CD4-positive, alpha-beta T cell (primary cell): ENCODE results near the gene MGST3. TPM values are rescaled to one million over a fixed set of nuclear protein-coding genes. Genes with fewer than 3 reads are reported as not detected.

Experiments
- ATAC-seq: fragments of 200-7000 bp; cut with Tn5 transposase; one replicate; pipeline ENCODE4 v1.10.0; 2022; ENCODE audit warnings: mild to moderate bottlenecking; ENCODE audit not compliant: poor library complexity
- CTCF ChIA-PET: fragments of 350-600 bp; sonication (Branson Sonifier 250); formaldehyde crosslinking; loops from one replicate; lab custom pipeline; 2021; ENCODE audit warnings: antibody characterized with exemption, inconsistent platforms; lab: Charles Lee
- POLR2A ChIA-PET: fragments of 350-600 bp; sonication (Branson Sonifier 250); formaldehyde crosslinking; loops from one replicate; lab custom pipeline; 2021; ENCODE audit warnings: antibody characterized with exemption, inconsistent platforms; lab: Charles Lee
- DNase-seq, 14 experiments: peaks; one replicate each; pipeline ENCODE4 v3.0.0-alpha.2; 2013 to 2020; ENCODE audit warnings: mixed read lengths in 2 of 14
- H3K27ac ChIP-seq, 2 donors: one replicate each; pipeline versions ENCODE4 v1.5.1 to v1.7.0; 2013; ENCODE audit warnings: low read length in 2 of 2, low read depth in 1 of 2, mild to moderate bottlenecking in 1 of 2
- H3K27me3 ChIP-seq, 2 experiments: 1 replicate in 1 of 2; 2 replicates in 1 of 2; pipeline versions ENCODE4 v1.6.1 to v1.7.0; 2013; ENCODE audit warnings: low read length in 2 of 2, control low read depth in 1 of 2, mild to moderate bottlenecking in 1 of 2, moderate library complexity in 1 of 2; ENCODE audit not compliant: insufficient read depth in 2 of 2, control insufficient read depth in 1 of 2
- H3K36me3 ChIP-seq: one replicate; pipeline ENCODE4 v1.6.1; 2013; ENCODE audit warnings: low read length, control low read depth; ENCODE audit not compliant: insufficient read depth
- H3K4me1 ChIP-seq: one replicate; pipeline ENCODE4 v1.6.1; 2013; ENCODE audit warnings: low read length, control low read depth; ENCODE audit not compliant: insufficient read depth
- H3K4me3 ChIP-seq: one replicate; pipeline ENCODE4 v1.5.1; 2013; ENCODE audit warnings: mild to moderate bottlenecking, low read length, moderate library complexity
- H3K9me3 ChIP-seq, 2 experiments: 1 replicate in 1 of 2; 2 replicates in 1 of 2; pipeline versions ENCODE4 v1.6.1 to v1.7.0; 2013; ENCODE audit warnings: low read length in 2 of 2, mild to moderate bottlenecking in 2 of 2, control low read depth in 1 of 2, moderate library complexity in 1 of 2; ENCODE audit not compliant: control insufficient read depth in 1 of 2, insufficient read depth in 1 of 2
- H3K27ac Mint-ChIP-seq: one replicate; pipeline ENCODE4 v1.8.0; 2020; ENCODE audit warnings: mixed read lengths
- H3K27me3 Mint-ChIP-seq: one replicate; pipeline ENCODE4 v1.8.0; 2021; ENCODE audit warnings: mixed read lengths
- H3K36me3 Mint-ChIP-seq: one replicate; pipeline ENCODE4 v1.8.0; 2021; ENCODE audit warnings: low read depth, mixed read lengths
- H3K4me1 Mint-ChIP-seq: one replicate; pipeline ENCODE4 v1.8.0; 2021; ENCODE audit warnings: low read depth, mixed read lengths
- H3K4me3 Mint-ChIP-seq: one replicate; pipeline ENCODE4 v1.8.0; 2020; ENCODE audit warnings: mild to moderate bottlenecking, mixed read lengths
- H3K9me3 Mint-ChIP-seq: one replicate; pipeline ENCODE4 v1.8.0; 2020; ENCODE audit warnings: mixed read lengths
- intact Hi-C, 2 experiments: fragments of 100-400 bp; cut with DNase I in 1 of 2; cut with micrococcal nuclease in 1 of 2; formaldehyde crosslinking; loops; one replicate each; pipeline versions ENCODE4 v1.15.1 to v1.9.0; 2023 to 2025; cut with DNase I, micrococcal nuclease
- total RNA-seq, 174 experiments: library from RNA in 2 of 174; stranded (reverse) in 2 of 174; gene quantifications; one replicate each; pipeline ENCODE4 v1.2.3 and lab custom pipeline; 2021 to 2026
- TF ChIP-seq, protein P1 (sequence below): fragments of 200-600 bp; IDR thresholded peaks from one replicate; pipeline ENCODE4 v1.8.0; 2022; ENCODE audit warnings: antibody characterized with exemption, mild to moderate bottlenecking

MGST3 gene
- total RNA-seq, 2 experiments from 2014 or later: 22.0 to 23.5 TPM

DNA sequence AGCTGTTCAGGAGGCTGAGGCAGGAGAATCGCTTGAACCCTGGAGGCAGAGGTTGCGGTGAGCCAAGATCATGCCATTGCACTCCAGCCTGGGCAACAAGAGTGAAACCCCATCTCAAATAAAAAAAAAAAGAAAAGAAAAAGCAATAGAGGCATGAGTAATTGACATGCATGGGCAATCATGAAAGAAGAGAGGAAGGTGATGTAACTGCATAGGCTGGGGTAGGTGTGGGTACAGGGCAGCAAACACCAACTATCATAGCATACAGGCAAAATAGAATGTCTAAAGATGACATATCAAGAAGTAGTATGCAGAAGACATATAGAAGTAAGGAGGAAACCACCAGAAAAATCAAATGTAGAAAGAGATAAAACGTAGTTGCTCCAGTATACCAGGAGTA is 19.0 kb upstream of the MGST3 start:
- ATAC-seq (no peak), DNase-seq (no peak)
- Mint-ChIP-seq H3K36me3 (no peaks in the 10 kb centered on the region), H3K27me3 (peaks cover 55% of the 10 kb centered on the region), H3K4me1 (no peaks in the 10 kb centered on the region), H3K4me3 (no peak overlapping the region), H3K27ac (no peak overlapping the region), H3K9me3 (no peaks in the 10 kb centered on the region)
- peaks cover 11 to 13% of the 10 kb centered on the region in 2 experiments for H3K27me3 ChIP-seq
- CTCF ChIA-PET: no interaction called here
- no peak overlapping the region for H3K27ac ChIP-seq
- peaks cover 4 to 7% of the 10 kb centered on the region in 2 experiments for H3K9me3 ChIP-seq
- intact Hi-C loops: no loop called here
- TF ChIP-seq, protein P1, sequence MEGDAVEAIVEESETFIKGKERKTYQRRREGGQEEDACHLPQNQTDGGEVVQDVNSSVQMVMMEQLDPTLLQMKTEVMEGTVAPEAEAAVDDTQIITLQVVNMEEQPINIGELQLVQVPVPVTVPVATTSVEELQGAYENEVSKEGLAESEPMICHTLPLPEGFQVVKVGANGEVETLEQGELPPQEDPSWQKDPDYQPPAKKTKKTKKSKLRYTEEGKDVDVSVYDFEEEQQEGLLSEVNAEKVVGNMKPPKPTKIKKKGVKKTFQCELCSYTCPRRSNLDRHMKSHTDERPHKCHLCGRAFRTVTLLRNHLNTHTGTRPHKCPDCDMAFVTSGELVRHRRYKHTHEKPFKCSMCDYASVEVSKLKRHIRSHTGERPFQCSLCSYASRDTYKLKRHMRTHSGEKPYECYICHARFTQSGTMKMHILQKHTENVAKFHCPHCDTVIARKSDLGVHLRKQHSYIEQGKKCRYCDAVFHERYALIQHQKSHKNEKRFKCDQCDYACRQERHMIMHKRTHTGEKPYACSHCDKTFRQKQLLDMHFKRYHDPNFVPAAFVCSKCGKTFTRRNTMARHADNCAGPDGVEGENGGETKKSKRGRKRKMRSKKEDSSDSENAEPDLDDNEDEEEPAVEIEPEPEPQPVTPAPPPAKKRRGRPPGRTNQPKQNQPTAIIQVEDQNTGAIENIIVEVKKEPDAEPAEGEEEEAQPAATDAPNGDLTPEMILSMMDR: no peak
- POLR2A ChIA-PET: no interaction called here
- no peaks in the 10 kb centered on the region for H3K36me3 ChIP-seq
- no peak overlapping the region for H3K4me3 ChIP-seq
- H3K4me1 ChIP-seq: no peaks in the 10 kb centered on the region

DNA sequence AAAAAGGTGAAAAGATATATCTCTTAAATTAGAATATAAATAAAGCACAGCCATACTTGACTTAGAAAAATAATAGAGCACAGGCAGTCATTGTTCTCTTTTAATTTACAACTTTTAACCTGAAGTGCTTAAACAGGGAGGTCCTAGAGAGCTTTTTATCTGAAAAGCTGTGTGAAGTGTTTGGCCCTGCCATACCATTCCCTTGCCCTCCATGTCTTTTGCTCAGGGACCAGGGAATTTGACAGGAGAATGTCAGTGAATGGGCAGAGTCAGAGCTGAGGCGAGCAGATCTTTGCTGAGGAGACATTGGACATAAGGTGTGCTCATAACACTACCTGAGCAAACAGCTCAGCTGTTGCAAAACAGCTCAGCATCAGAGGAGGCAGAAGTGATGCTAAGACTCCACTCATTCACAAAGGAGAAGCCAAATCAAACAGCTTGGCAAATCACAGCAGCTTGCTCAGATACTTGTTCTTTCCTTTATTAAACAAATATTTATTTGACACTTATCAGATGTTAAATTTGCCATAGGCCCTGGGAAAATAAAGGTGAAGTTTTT is 14.9 kb upstream of the MGST3 start:
- ChIA-PET CTCF (no interaction called here), POLR2A (no interaction called here)
- peaks cover 61% of the 10 kb centered on the region for H3K27me3 Mint-ChIP-seq

DNA sequence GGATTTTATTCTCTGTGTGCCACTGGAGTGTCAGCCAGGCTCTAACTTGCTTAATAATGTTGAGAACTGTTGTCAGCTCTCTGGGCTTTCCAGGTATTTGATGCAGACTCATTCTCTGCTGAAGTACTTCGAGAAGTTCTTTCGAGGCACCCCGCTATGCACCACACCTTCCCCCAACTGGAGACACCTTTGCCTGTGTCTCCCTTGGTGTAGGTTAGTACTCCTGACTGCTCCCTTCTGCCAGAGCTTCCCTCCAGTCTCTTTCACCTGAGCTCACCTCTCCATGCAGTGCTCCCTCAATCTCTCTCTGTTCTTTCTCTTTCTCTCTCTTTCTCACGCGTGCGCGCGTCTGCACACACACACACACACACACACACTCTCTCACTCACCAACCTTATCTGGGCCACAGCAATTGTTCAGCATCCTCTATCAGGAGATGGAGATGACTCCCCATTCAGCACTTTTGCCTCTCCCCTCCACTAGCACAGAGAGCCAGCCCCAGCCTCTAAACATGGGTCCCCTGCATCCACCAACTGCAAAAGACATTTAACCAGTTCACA is 14.0 kb upstream of the MGST3 start:
- Mint-ChIP-seq H3K36me3 (no peaks in the 10 kb centered on the region), H3K9me3 (no peaks in the 10 kb centered on the region), H3K4me1 (no peaks in the 10 kb centered on the region), H3K4me3 (no peak overlapping the region), H3K27ac (no peak overlapping the region), H3K27me3 (peaks cover 57% of the 10 kb centered on the region)
- no peaks in the 10 kb centered on the region for H3K36me3 ChIP-seq
- CTCF ChIA-PET: no interaction called here
- TF ChIP-seq, protein P1: no peak
- H3K27me3 ChIP-seq: peaks cover 8 to 9% of the 10 kb centered on the region in 2 experiments
- no peak overlapping the region for H3K4me3 ChIP-seq
- H3K4me1 ChIP-seq: no peaks in the 10 kb centered on the region
- intact Hi-C loops: no loop called here
- POLR2A ChIA-PET: no interaction called here
- ATAC-seq (no peak), DNase-seq (no peak)
- H3K27ac ChIP-seq: no peak overlapping the region
- H3K9me3 ChIP-seq: peaks cover 0 to 7% of the 10 kb centered on the region in 2 experiments

More for the DNA sequence above, 14.9 kb upstream of the MGST3 start:
- intact Hi-C loops: no loop called here
- Mint-ChIP-seq H3K36me3 (no peaks in the 10 kb centered on the region), H3K27ac (no peak overlapping the region), H3K9me3 (no peaks in the 10 kb centered on the region), H3K4me1 (no peaks in the 10 kb centered on the region), H3K4me3 (no peak overlapping the region)
- DNase-seq: no peak
- no peak for ATAC-seq
- Histone ChIP-seq H3K36me3 (no peaks in the 10 kb centered on the region), H3K4me3 (no peak overlapping the region), H3K27me3 (peaks cover 8 to 9% of the 10 kb centered on the region in 2 experiments), H3K4me1 (no peaks in the 10 kb centered on the region), H3K27ac (no peak overlapping the region), H3K9me3 (peaks cover 4 to 7% of the 10 kb centered on the region in 2 experiments)
- TF ChIP-seq, protein P1: no peak
